Spleen (tissue), 11 donors: ENCODE data around the gene SLC25A48. TPM values are rescaled to one million over a fixed set of nuclear protein-coding genes. Genes with fewer than 3 reads are reported as not detected.

ENCODE experiments used
- DNase-seq: peaks from one replicate; pipeline ENCODE4 v3.0.0-alpha.2; 2020
- H3K27ac ChIP-seq, 8 donors: fragments of 200-600 bp; sonication (generic) in 7 of 8; 1 replicate in 4 of 8; 2 replicates in 4 of 8; pipeline versions ENCODE4 v1.5.0 to v1.8.0; 2016 to 2021; ENCODE audit warnings: inconsistent platforms in 4 of 8, mild to moderate bottlenecking in 4 of 8, moderate library complexity in 1 of 8
- H3K27me3 ChIP-seq, 7 donors: fragments of 200-600 bp; sonication (generic) in 6 of 7; replicated peaks in 1 of 7; 1 replicate in 4 of 7; 2 replicates in 3 of 7; pipeline versions ENCODE4 v1.5.0 to v1.8.0; 2016 to 2021; ENCODE audit warnings: inconsistent platforms in 3 of 7, mild to moderate bottlenecking in 1 of 7
- H3K36me3 ChIP-seq, 6 donors: fragments of 200-600 bp; sonication (generic) in 5 of 6; 1 replicate in 4 of 6; 2 replicates in 2 of 6; pipeline versions ENCODE4 v1.5.0 to v1.8.0; 2016 to 2021; ENCODE audit warnings: inconsistent platforms in 2 of 6
- H3K4me1 ChIP-seq, 6 donors: fragments of 200-600 bp; sonication (generic) in 5 of 6; 1 replicate in 3 of 6; 2 replicates in 3 of 6; pipeline versions ENCODE4 v1.5.0 to v1.8.0; 2016 to 2021; ENCODE audit warnings: inconsistent platforms in 3 of 6
- H3K4me3 ChIP-seq, 8 donors: fragments of 200-600 bp; sonication (generic) in 7 of 8; 1 replicate in 4 of 8; 2 replicates in 4 of 8; pipeline versions ENCODE4 v1.5.0 to v1.8.0; 2016 to 2021; ENCODE audit warnings: inconsistent platforms in 4 of 8, mild to moderate bottlenecking in 4 of 8, moderate library complexity in 2 of 8
- H3K9me3 ChIP-seq, 8 donors: fragments of 200-600 bp; sonication (generic) in 7 of 8; 1 replicate in 4 of 8; 2 replicates in 4 of 8; pipeline versions ENCODE4 v1.5.0 to v1.8.0; 2016 to 2021; ENCODE audit warnings: inconsistent platforms in 4 of 8
- POLR2A ChIP-seq, 3 donors: fragments of 450-650 bp; IDR thresholded peaks; one replicate each; pipeline ENCODE4 v1.5.1; 2017; ENCODE audit warnings: antibody characterized with exemption in 3 of 3, mild to moderate bottlenecking in 1 of 3
- POLR2AphosphoS5 ChIP-seq, 3 donors: sonication (generic); formaldehyde crosslinking; IDR thresholded peaks; one replicate each; pipeline ENCODE4 v1.5.1; 2017; ENCODE audit warnings: antibody characterized with exemption in 3 of 3
- WGBS, 5 donors: extraction: QIAGEN DNeasy Blood & Tissue Kit in 3 of 5; methylation state at CpG; one replicate each; pipeline versions ENCODE4 v1.1.5 to v1.1.7; 2013 to 2018; 5-methylcytosine and 5-hydroxymethylcytosine counted together
- intact Hi-C: fragments of 100-400 bp; cut with DNase I; formaldehyde crosslinking; loops from one replicate; pipeline ENCODE4 v1.15.0; 2023; ENCODE audit warnings: low total_unique reads
- polyA plus RNA-seq, 3 donors: library from polyadenylated mRNA; stranded (reverse); fragments of 200-250 nt; gene quantifications; one replicate each; pipeline ENCODE4 v1.2.1, GENCODE V29; 2013
- total RNA-seq, 7 donors: library from RNA; depleted of rRNA in 3 of 7; stranded (reverse); fragments of >200 nt in 3 of 7; fragmentation: NEBNext Ultra II Directional in 4 of 7; extraction: Animal tissue kit (Norgen Biotek cat#: 25700) in 4 of 7; gene quantifications; one replicate each; pipeline versions ENCODE4 v1.1.0 to v1.2.1, GENCODE V29; 2016 to 2021
- TF ChIP-seq, protein P1 (sequence below), 11 experiments: fragments of 200-600 bp in 7 of 11; fragments of 450-650 bp in 4 of 11; sonication (generic) in 4 of 11; IDR thresholded peaks in 8 of 11; conservative IDR thresholded peaks in 3 of 11; 1 replicate in 7 of 11; 2 replicates in 4 of 11; pipeline versions ENCODE4 v1.4.0 to v1.8.0; 2016 to 2021; ENCODE audit warnings: antibody characterized with exemption in 11 of 11, inconsistent platforms in 4 of 11, mild to moderate bottlenecking in 1 of 11
- donor health status: healthy with polysubstance abuse.
- donor health status: DM: no; HTN: no; CAD: no; lungs with moderate emphysema.
- donor health status: DM: no; HTN: no; CAD: no.
- donor health status: Bipolar disorder and iron deficiency.
- donor health status: healthy.
- donor health status: DM: no; HTN: no; CAD: no.
- donor health status: DM: yes; HTN: yes; CAD: no.

Gene SLC25A48
- total and polyA plus RNA-seq, 10 donors = 0.06 to 0.66 (median 0.33) TPM; not detected in 7

DNA sequence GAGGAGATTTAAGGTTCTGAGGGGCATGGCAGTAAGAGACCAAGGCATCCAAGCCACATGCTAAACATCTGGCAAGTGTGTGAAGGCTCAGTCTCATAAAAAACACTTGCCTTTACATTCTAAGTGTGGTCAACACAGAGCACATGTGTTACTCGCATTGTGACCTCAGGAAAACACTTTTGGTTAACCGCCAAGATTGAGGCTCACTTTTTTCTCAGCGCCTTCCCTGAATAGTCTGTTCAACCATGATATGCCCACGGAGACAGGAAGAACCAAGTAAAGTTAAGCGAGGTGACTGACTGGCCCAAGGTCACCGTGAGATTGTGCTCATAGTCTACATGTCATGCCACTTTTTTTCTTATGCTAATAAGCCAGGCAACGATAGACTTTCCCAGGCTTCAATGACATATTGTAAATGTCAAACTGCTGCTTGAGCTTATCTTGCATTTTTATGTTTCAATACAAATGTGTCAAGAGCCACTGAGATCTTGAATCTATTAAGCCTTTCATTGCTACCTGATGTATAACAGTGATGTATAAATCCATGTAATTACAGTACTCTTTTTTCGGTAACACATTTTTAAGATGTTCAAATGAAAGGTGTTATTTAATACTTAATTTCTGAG lies 82.3 kb downstream of the SLC25A48 start:
- H3K9me3 ChIP-seq = no peaks in the 10 kb centered on the region
- WGBS, 5 donors = 49 to 71% (median 61%) methylated on average over 8 of the region's 8 CpGs
- DNase-seq = no peak
- H3K4me3 ChIP-seq = no peak overlapping the region
- peaks cover 0 to 64% (median 9%) of the 10 kb centered on the region in 7 donors for H3K27me3 ChIP-seq
- TF ChIP-seq, protein P1, sequence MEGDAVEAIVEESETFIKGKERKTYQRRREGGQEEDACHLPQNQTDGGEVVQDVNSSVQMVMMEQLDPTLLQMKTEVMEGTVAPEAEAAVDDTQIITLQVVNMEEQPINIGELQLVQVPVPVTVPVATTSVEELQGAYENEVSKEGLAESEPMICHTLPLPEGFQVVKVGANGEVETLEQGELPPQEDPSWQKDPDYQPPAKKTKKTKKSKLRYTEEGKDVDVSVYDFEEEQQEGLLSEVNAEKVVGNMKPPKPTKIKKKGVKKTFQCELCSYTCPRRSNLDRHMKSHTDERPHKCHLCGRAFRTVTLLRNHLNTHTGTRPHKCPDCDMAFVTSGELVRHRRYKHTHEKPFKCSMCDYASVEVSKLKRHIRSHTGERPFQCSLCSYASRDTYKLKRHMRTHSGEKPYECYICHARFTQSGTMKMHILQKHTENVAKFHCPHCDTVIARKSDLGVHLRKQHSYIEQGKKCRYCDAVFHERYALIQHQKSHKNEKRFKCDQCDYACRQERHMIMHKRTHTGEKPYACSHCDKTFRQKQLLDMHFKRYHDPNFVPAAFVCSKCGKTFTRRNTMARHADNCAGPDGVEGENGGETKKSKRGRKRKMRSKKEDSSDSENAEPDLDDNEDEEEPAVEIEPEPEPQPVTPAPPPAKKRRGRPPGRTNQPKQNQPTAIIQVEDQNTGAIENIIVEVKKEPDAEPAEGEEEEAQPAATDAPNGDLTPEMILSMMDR (IDR thresholded peaks at IDR 0.05 in 8 of 11, conservative IDR thresholded peaks at IDR 0.05 in 3 of 11) = no peak
- TF ChIP-seq POLR2A (IDR thresholded peaks at IDR 0.05) = no peak
- TF ChIP-seq POLR2AphosphoS5 (IDR thresholded peaks at IDR 0.05) = no peak
- H3K27ac ChIP-seq = no peak overlapping the region
- H3K36me3 ChIP-seq = no peaks in the 10 kb centered on the region
- no peaks in the 10 kb centered on the region for H3K4me1 ChIP-seq
- intact Hi-C loops = no loop called here

DNA sequence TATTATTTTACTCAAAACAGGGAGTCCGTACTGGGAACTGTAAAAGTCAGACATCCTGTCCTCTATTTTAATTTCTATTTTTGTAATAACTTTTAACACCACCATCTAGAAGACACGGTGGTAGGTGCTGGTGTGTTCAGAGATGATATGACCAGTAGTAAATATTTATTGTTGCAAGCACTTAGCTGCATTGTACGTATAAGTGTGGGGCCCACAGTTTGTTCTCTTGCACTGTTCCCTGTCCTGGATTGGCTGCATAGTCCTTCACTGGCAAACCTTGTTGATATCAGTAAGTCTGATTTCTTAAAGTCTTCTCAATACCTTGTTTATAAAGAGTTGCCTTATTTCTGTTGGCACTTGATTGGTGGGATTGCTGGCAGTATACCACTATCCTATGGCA lies 85.7 kb downstream of the SLC25A48 start:
- WGBS, 5 donors = 67 to 78% (median 73%) methylated on average over 3 of the region's 3 CpGs
- H3K27ac ChIP-seq = no peak overlapping the region
- no peak overlapping the region for H3K4me3 ChIP-seq
- no peaks in the 10 kb centered on the region for H3K4me1 ChIP-seq
- H3K27me3 ChIP-seq = peaks cover 0 to 71% (median 9%) of the 10 kb centered on the region in 7 donors
- TF ChIP-seq POLR2A (IDR thresholded peaks at IDR 0.05) = no peak
- TF ChIP-seq POLR2AphosphoS5 (IDR thresholded peaks at IDR 0.05) = no peak
- TF ChIP-seq, protein P1 (IDR thresholded peaks at IDR 0.05 in 8 of 11, conservative IDR thresholded peaks at IDR 0.05 in 3 of 11) = no peak
- H3K9me3 ChIP-seq = no peaks in the 10 kb centered on the region
- no peaks in the 10 kb centered on the region for H3K36me3 ChIP-seq
- intact Hi-C loops = no loop called here
- DNase-seq = no peak

DNA sequence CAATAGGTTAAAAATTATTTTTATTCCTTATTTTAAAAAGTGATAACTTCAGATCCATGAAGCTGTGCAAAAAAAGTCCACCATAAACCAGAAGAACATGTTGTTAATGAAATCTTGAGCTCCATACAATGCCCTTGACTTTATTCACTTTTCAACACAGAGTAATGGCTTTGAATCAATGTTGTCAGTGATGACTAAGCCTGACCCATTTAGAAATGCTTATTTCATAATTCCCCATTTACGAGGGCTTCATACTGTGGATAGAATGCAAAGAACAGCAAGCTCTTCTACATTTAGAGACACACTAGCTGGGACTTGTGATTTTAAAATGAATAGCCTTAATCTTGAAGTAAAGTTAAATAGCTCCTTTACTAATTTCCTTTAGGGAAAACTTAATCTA lies 86.9 kb downstream of the SLC25A48 start:
- Histone ChIP-seq H3K9me3 (no peaks in the 10 kb centered on the region), H3K36me3 (no peaks in the 10 kb centered on the region), H3K4me1 (no peaks in the 10 kb centered on the region), H3K27ac (no peak overlapping the region), H3K4me3 (no peak overlapping the region), H3K27me3 (peaks cover 0 to 80% (median 9%) of the 10 kb centered on the region in 7 donors)
- TF ChIP-seq POLR2A (IDR thresholded peaks at IDR 0.05) (no peak), POLR2AphosphoS5 (IDR thresholded peaks at IDR 0.05) (no peak)
- TF ChIP-seq, protein P1 (IDR thresholded peaks at IDR 0.05 in 8 of 11, conservative IDR thresholded peaks at IDR 0.05 in 3 of 11) = no peak
- WGBS, 5 donors = 59 to 79% (median 66%) methylated on average over 1 of the region's 1 CpG
- intact Hi-C loops = no loop called here
- no peak for DNase-seq

DNA sequence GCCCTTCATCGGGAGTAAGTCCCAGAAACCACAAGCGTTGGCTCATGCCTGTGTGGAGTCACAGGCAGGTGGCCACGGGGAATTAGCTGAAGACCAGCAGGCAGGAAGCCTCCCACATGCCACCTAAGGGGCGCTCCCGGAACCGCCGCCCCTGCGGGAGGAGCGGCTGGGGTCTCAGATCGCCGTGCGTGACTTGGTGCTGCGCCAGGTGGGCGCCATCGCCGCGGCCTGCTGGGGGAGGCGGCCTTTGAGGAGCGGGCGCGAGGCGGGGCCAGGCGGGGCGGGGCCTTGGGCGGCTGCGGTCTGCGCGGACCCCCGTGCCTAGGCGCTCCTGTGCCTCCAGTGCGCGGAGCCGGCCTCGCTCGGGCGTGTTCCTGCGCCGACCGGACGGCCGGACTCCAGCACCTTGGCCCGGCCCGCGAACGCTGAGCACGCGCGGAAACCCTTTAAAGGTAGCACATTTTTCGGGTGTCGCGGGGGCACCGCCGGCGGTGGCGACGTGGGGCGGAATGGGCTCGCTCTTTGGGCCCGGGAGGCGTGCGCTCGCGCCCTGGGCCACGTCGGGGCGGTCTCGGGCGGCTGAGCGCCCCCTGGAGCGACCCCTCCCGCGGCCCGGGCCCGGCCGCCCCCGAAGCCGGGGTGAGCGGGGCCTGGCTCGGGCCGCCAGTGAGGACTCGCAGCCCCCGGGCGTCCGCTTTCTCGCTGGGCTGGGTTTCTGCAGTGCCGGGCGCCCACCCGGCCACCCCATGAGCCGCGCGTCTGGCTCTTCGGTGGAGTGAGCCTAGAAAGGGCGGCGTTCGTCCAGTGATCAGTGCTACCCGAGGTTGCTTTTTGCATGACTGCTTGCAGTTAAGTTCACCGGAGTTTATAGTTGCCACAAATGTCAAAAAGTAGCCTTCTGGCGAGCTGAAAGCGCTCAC lies 95.8 kb downstream of the SLC25A48 start:
- Histone ChIP-seq H3K4me1 (peaks cover 0 to 14% (median 11%) of the 10 kb centered on the region in 6 donors), H3K4me3 (peak overlapping the region in 7 of 8 donors; percentile 16 to 56 (median 24)), H3K36me3 (no peaks in the 10 kb centered on the region), H3K9me3 (no peaks in the 10 kb centered on the region), H3K27ac (no peak overlapping the region), H3K27me3 (peaks cover 0 to 91% (median 43%) of the 10 kb centered on the region in 7 donors)
- intact Hi-C loops = no loop called here
- 2 to 6% (median 4%) methylated on average over 17 to 99 of the region's 99 CpGs for WGBS, 5 donors
- DNase-seq = no peak
- TF ChIP-seq POLR2A (IDR thresholded peaks at IDR 0.05) = no peak
- TF ChIP-seq, protein P1 (IDR thresholded peaks at IDR 0.05 in 8 of 11, conservative IDR thresholded peaks at IDR 0.05 in 3 of 11) = no peak
- TF ChIP-seq POLR2AphosphoS5 (IDR thresholded peaks at IDR 0.05) = no peak
